ENCODE measurements around the gene SERPINB11.

Gene SERPINB11

GRCh38 chr18:63676526-63677323 lies 26.0 kb upstream of the SERPINB11 start:
- Histone ChIP-seq H3K36me3 (ENCODE audit: insufficient read depth, low read length) (no peaks in the 10 kb centered on the region), H3K27me3 (ENCODE audit: insufficient read depth, low read length) (no peaks in the 10 kb centered on the region), H2AFZ (ENCODE audit: low read length) (no peak overlapping the region), H3K79me2 (ENCODE audit: insufficient read depth, low read length) (no peaks in the 10 kb centered on the region), H3K9ac (ENCODE audit: low read length) (no peak overlapping the region), H3K9me3 (ENCODE audit: low read length) (no peaks in the 10 kb centered on the region), H3K27ac (ENCODE audit: low read depth, low read length, poor library complexity, severe bottlenecking) (no peak overlapping the region), H3K4me3 (ENCODE audit: low read depth, low read length, poor library complexity, severe bottlenecking) (no peak overlapping the region), H3F3A (ENCODE audit: insufficient read depth, low read length) (no peaks in the 10 kb centered on the region), H3K4me1 (ENCODE audit: insufficient read depth, low read length, severe bottlenecking) (no peaks in the 10 kb centered on the region), H4K20me1 (ENCODE audit: insufficient read depth, low read length) (no peaks in the 10 kb centered on the region), H3K9me2 (ENCODE audit: low read depth, low read length) (no peaks in the 10 kb centered on the region), H3K4me2 (ENCODE audit: low read length) (no peak overlapping the region)
- TF ChIP-seq CTCF (IDR thresholded peaks at IDR 0.05; ENCODE audit: low read length) (peak; percentile 48; the same call in 1 of the 2 replicates), EZH2 (IDR thresholded peaks at IDR 0.05; ENCODE audit: borderline replicate concordance, low read length) (no peak)

- no peaks in the 10 kb centered on the region for H3K9me3 ChIP-seq (ENCODE audit: low read length)
- no peaks in the 10 kb centered on the region for H4K20me1 ChIP-seq (ENCODE audit: insufficient read depth, low read length)
- H3K36me3 ChIP-seq (ENCODE audit: insufficient read depth, low read length) = no peaks in the 10 kb centered on the region
- no peaks in the 10 kb centered on the region for H3K27me3 ChIP-seq (ENCODE audit: insufficient read depth, low read length)
- H3K4me3 ChIP-seq (ENCODE audit: low read depth, low read length, poor library complexity, severe bottlenecking) = no peak overlapping the region
- H3K9ac ChIP-seq (ENCODE audit: low read length) = no peak overlapping the region
- no peaks in the 10 kb centered on the region for H3F3A ChIP-seq (ENCODE audit: insufficient read depth, low read length)
- H3K4me2 ChIP-seq (ENCODE audit: low read length) = no peak overlapping the region
- H3K9me2 ChIP-seq (ENCODE audit: low read depth, low read length) = no peaks in the 10 kb centered on the region
- no peaks in the 10 kb centered on the region for H3K4me1 ChIP-seq (ENCODE audit: insufficient read depth, low read length, severe bottlenecking)
- H3K79me2 ChIP-seq (ENCODE audit: insufficient read depth, low read length) = no peaks in the 10 kb centered on the region
- no peak overlapping the region for H2AFZ ChIP-seq (ENCODE audit: low read length)
- no peak overlapping the region for H3K27ac ChIP-seq (ENCODE audit: low read depth, low read length, poor library complexity, severe bottlenecking)
- no peak for TF ChIP-seq EZH2 (IDR thresholded peaks at IDR 0.05; ENCODE audit: borderline replicate concordance, low read length)
- TF ChIP-seq CTCF (IDR thresholded peaks at IDR 0.05; ENCODE audit: low read length) = no peak
Observed at GRCh38 chr18:63677500-63678225, 25.1 kb upstream of the SERPINB11 start.

- no peak overlapping the region for H3K27ac ChIP-seq (ENCODE audit: low read depth, low read length, poor library complexity, severe bottlenecking)
- no peak overlapping the region for H3K4me3 ChIP-seq (ENCODE audit: low read depth, low read length, poor library complexity, severe bottlenecking)
- H3F3A ChIP-seq (ENCODE audit: insufficient read depth, low read length) = no peaks in the 10 kb centered on the region
- TF ChIP-seq EZH2 (IDR thresholded peaks at IDR 0.05; ENCODE audit: borderline replicate concordance, low read length) (no peak), CTCF (IDR thresholded peaks at IDR 0.05; ENCODE audit: low read length) (no peak)
- no peaks in the 10 kb centered on the region for H3K9me2 ChIP-seq (ENCODE audit: low read depth, low read length)
- no peaks in the 10 kb centered on the region for H4K20me1 ChIP-seq (ENCODE audit: insufficient read depth, low read length)
- no peaks in the 10 kb centered on the region for H3K4me1 ChIP-seq (ENCODE audit: insufficient read depth, low read length, severe bottlenecking)
- no peak overlapping the region for H2AFZ ChIP-seq (ENCODE audit: low read length)
- no peaks in the 10 kb centered on the region for H3K27me3 ChIP-seq (ENCODE audit: insufficient read depth, low read length)
- no peaks in the 10 kb centered on the region for H3K79me2 ChIP-seq (ENCODE audit: insufficient read depth, low read length)
- H3K36me3 ChIP-seq (ENCODE audit: insufficient read depth, low read length) = no peaks in the 10 kb centered on the region
- H3K4me2 ChIP-seq (ENCODE audit: low read length) = no peak overlapping the region
- H3K9me3 ChIP-seq (ENCODE audit: low read length) = no peaks in the 10 kb centered on the region
- H3K9ac ChIP-seq (ENCODE audit: low read length) = no peak overlapping the region
Observed at GRCh38 chr18:63679820-63680606, 22.7 kb upstream of the SERPINB11 start.
